IMR-90 (cell line): ENCODE data around the gene SNCA. TPM values are rescaled to one million over a fixed set of nuclear protein-coding genes. Genes with fewer than 3 reads are reported as not detected.

Source experiments
- ATAC-seq: fragments of 200-7000 bp; cut with Tn5 transposase; 2 replicates; pipeline ENCODE4 v1.9.1; 2020; ENCODE audit warnings: low read depth, mild to moderate bottlenecking, moderate library complexity
- BruUV-seq: library from RNA; stranded (reverse); fragments of 400-500 nt; replicated peaks from 2 replicates; lab custom pipeline; 2021; lab: Mats Ljungman, UMichigan
- CTCF ChIA-PET: fragments of 300-600 bp; formaldehyde crosslinking; extraction: SDS; loops from one replicate; lab custom pipeline; 2021; ENCODE audit warnings: antibody characterized with exemption; lab: Yijun Ruan, JAX
- POLR2A ChIA-PET: fragments of 300-600 bp; sonication (Branson Sonifier 250); formaldehyde crosslinking; loops from one replicate; lab custom pipeline; 2022; ENCODE audit warnings: antibody characterized with exemption; ENCODE audit not compliant: unreplicated experiment; lab: Charles Lee
- DNase-seq: peaks from one replicate; pipeline ENCODE4 v3.0.0; 2013
- H2AFZ ChIP-seq: replicated peaks from 2 replicates; pipeline ENCODE3; 2013; ENCODE audit warnings: low read length, mild to moderate bottlenecking; ENCODE audit not compliant: poor library complexity
- H2AK5ac ChIP-seq: 2 replicates; pipeline ENCODE4 v1.6.1; 2013; ENCODE audit warnings: low read depth, low read length, inconsistent platforms
- H2AK9ac ChIP-seq: replicated peaks from 2 replicates; pipeline ENCODE3; 2013; ENCODE audit warnings: mild to moderate bottlenecking, low read depth, low read length, moderate library complexity; ENCODE audit not compliant: poor library complexity
- H2BK120ac ChIP-seq: 2 replicates; pipeline ENCODE4 v1.6.1; 2013; ENCODE audit warnings: low read depth, low read length, inconsistent platforms
- H2BK15ac ChIP-seq: 3 replicates; pipeline ENCODE4 v1.6.1; 2013; ENCODE audit warnings: low read depth, low read length, inconsistent platforms
- H2BK20ac ChIP-seq: 2 replicates; pipeline ENCODE4 v1.6.1; 2013; ENCODE audit warnings: low read depth, mild to moderate bottlenecking, inconsistent platforms, low read length, moderate library complexity
- H2BK5ac ChIP-seq: 2 replicates; pipeline ENCODE4 v1.6.1; 2013; ENCODE audit warnings: mild to moderate bottlenecking, low read depth, low read length, inconsistent platforms; ENCODE audit not compliant: poor library complexity, severe bottlenecking
- H3K14ac ChIP-seq: replicated peaks from 2 replicates; pipeline ENCODE4 v1.6.1; 2013; ENCODE audit warnings: low read depth, low read length, inconsistent platforms
- H3K18ac ChIP-seq: 2 replicates; pipeline ENCODE4 v1.6.1; 2013; ENCODE audit warnings: low read depth, low read length, control low read depth
- H3K23ac ChIP-seq: 2 replicates; pipeline ENCODE4 v1.6.1; 2013; ENCODE audit warnings: low read depth, low read length, inconsistent platforms
- H3K27ac ChIP-seq: 2 replicates; pipeline ENCODE4 v1.5.1; 2013; ENCODE audit warnings: mild to moderate bottlenecking, control low read depth, low read length; ENCODE audit not compliant: insufficient read depth
- H3K27me3 ChIP-seq: 2 replicates; pipeline ENCODE4 v1.6.1; 2013; ENCODE audit warnings: low read length; ENCODE audit not compliant: control insufficient read depth, insufficient read depth
- H3K36me3 ChIP-seq: 2 replicates; pipeline ENCODE4 v1.6.1; 2013; ENCODE audit warnings: low read length, mixed read lengths; ENCODE audit not compliant: control insufficient read depth, insufficient read depth
- H3K4ac ChIP-seq: 2 replicates; pipeline ENCODE4 v1.6.1; 2013; ENCODE audit warnings: low read depth, low read length, inconsistent platforms
- H3K4me1 ChIP-seq: 2 replicates; pipeline ENCODE4 v1.6.1; 2013; ENCODE audit warnings: low read length, mixed read lengths; ENCODE audit not compliant: control insufficient read depth, insufficient read depth
- H3K4me2 ChIP-seq: 2 replicates; pipeline ENCODE4 v1.6.1; 2013; ENCODE audit warnings: low read depth, mild to moderate bottlenecking, control low read depth, low read length, moderate library complexity
- H3K4me3 ChIP-seq: 2 replicates; pipeline ENCODE4 v1.5.1; 2013; ENCODE audit warnings: low read depth, mild to moderate bottlenecking, control low read depth, low read length, moderate library complexity; ENCODE audit not compliant: insufficient read depth
- H3K56ac ChIP-seq: 2 replicates; pipeline ENCODE4 v1.6.1; 2013; ENCODE audit warnings: low read length, inconsistent platforms; ENCODE audit not compliant: insufficient read depth; ENCODE audit errors: extremely low read depth
- H3K79me1 ChIP-seq, 2 experiments: 2 replicates each; pipeline ENCODE4 v1.6.1; 2013; ENCODE audit warnings: low read length in 2 of 2, inconsistent platforms in 1 of 2, low read depth in 1 of 2
- H3K9ac ChIP-seq: 2 replicates; pipeline ENCODE4 v1.6.1; 2013; ENCODE audit warnings: low read depth, low read length, control low read depth
- H3K9me1 ChIP-seq: 2 replicates; pipeline ENCODE4 v1.6.1; 2013; ENCODE audit warnings: low read length, inconsistent platforms; ENCODE audit not compliant: insufficient read depth
- H3K9me3 ChIP-seq: 2 replicates; pipeline ENCODE4 v1.6.1; 2013; ENCODE audit warnings: low read length; ENCODE audit not compliant: control insufficient read depth, insufficient read depth
- H4K20me1 ChIP-seq: 2 replicates; pipeline ENCODE4 v1.6.1; 2013; ENCODE audit warnings: low read length, inconsistent platforms; ENCODE audit not compliant: insufficient read depth
- H4K5ac ChIP-seq: 2 replicates; pipeline ENCODE4 v1.6.1; 2013; ENCODE audit warnings: mild to moderate bottlenecking, low read depth, low read length, control low read depth
- H4K8ac ChIP-seq, 2 experiments: 2 replicates each; pipeline ENCODE4 v1.6.1; 2013; ENCODE audit warnings: low read depth in 2 of 2, low read length in 2 of 2, control low read depth in 1 of 2, inconsistent platforms in 1 of 2
- H4K91ac ChIP-seq: 2 replicates; pipeline ENCODE4 v1.6.1; 2013; ENCODE audit warnings: low read depth, low read length, inconsistent platforms; ENCODE audit not compliant: insufficient read depth
- BHLHE40 ChIP-seq: fragments of 150-350 bp; IDR thresholded peaks from 2 replicates; pipeline ENCODE4 v1.6.1; 2016; ENCODE audit warnings: mild to moderate bottlenecking, low read depth, low read length
- CHD1 ChIP-seq: IDR thresholded peaks from 2 replicates; pipeline ENCODE4 v1.6.1; 2012; ENCODE audit warnings: low read depth, low read length, improper control_type of control experiment
- NFE2L2 ChIP-seq: fragments of 150-350 bp; IDR thresholded peaks from 2 replicates; pipeline ENCODE4 v1.6.1; 2016; ENCODE audit warnings: low read depth, mild to moderate bottlenecking, low read length
- RAD21 ChIP-seq: IDR thresholded peaks from 2 replicates; pipeline ENCODE4 v1.6.1; 2012; ENCODE audit warnings: low read length, improper control_type of control experiment
- SMC3 ChIP-seq: fragments of 150-350 bp; IDR thresholded peaks from 2 replicates; pipeline ENCODE4 v1.6.1; 2016; ENCODE audit warnings: low read depth, mild to moderate bottlenecking, antibody characterized with exemption, low read length, moderate library complexity
- WGBS, 2 experiments: methylation state at CpG; one replicate each; pipeline versions ENCODE4 v1.1.5 to v1.1.7; 2013; ENCODE audit warnings: missing lambda C conversion rate in 2 of 2; ENCODE audit not compliant: insufficient read length in 1 of 2; ENCODE audit errors: extremely low coverage in 2 of 2; 5-methylcytosine and 5-hydroxymethylcytosine counted together
- dilution Hi-C: fragments of 300-500 bp; cut with HindIII; formaldehyde crosslinking; loops from one replicate; pipeline ENCODE4 v1.14.3; 2018; ENCODE audit warnings: low sequenced_read_pairs; ENCODE audit not compliant: unreplicated experiment
- in situ Hi-C: fragments of 300-500 bp; cut with MboI; formaldehyde crosslinking; loops from 3 replicates; pipeline ENCODE4 v1.14.3; 2019; ENCODE audit warnings: low sequenced_read_pairs, inconsistent platforms, mixed read lengths
- intact Hi-C: fragments of 100-400 bp; cut with micrococcal nuclease; formaldehyde crosslinking; loops from 2 replicates; pipeline ENCODE4 v1.10.0; 2022
- polyA plus RNA-seq, 3 experiments: library from polyadenylated mRNA; depleted of rRNA; stranded (reverse); fragments of >200 nt; gene quantifications; 2 replicates each; pipeline ENCODE4 v1.2.3, GENCODE V29; 2012; ENCODE audit warnings: low replicate concordance in 1 of 3
- total RNA-seq: library from RNA; depleted of rRNA; stranded (reverse); fragments of >200 nt; gene quantifications from 2 replicates; pipeline ENCODE4 v1.2.3, GENCODE V29; 2012
- TF ChIP-seq, protein P1 (sequence below): fragments of 150-350 bp; IDR thresholded peaks from 2 replicates; pipeline ENCODE4 v1.6.1; 2016; ENCODE audit warnings: low read depth, mild to moderate bottlenecking, low read length, moderate library complexity, borderline replicate concordance

SNCA gene
- total and polyA plus RNA-seq, 2 of the 4 experiments (the other 2 are of a cell fraction): 0.36 to 0.46 TPM

DNA sequence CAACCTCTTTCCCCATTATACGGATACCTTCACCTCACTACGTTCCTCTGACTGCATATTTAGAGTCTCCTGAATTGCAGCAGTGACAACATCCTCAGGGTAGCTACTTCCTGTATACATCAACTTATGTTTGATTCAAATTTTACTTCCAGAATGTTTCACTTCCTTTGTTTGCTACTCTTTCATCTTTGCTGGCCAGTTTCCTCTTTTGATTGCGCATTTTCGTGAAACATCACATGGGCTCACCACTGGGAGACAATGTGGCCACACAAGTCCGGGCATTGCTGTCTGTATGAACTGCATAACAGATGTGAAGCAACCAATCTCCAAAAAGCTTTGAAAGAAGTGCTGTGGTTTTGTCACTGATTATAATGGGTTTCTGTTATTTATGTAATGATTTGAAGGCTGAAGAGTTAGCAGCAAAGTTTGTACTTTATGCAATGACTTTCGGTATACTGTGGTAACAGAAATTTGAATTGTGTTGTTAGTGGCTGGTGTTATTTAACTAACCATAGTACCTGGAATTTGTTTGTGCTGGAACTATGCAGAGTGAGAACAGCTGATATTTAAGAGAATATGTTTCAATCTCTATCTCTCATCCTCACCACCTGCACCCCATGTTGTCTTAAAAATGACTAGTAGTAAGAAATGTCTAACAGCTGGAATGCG is 7.4 kb downstream of the SNCA start:
- Histone ChIP-seq H2AK5ac (no peak overlapping the region), H3K27ac (no peak overlapping the region), H3K18ac (no peak overlapping the region), H3K36me3 (no peaks in the 10 kb centered on the region), H2BK120ac (no peak overlapping the region), H3K4ac (no peak overlapping the region), H2BK20ac (no peak overlapping the region), H2AK9ac (no peak overlapping the region), H4K8ac (no peak overlapping the region), H2BK15ac (no peak overlapping the region), H4K20me1 (no peaks in the 10 kb centered on the region), H3K9ac (no peak overlapping the region), H3K9me1 (no peaks in the 10 kb centered on the region), H3K79me1 (no peaks in the 10 kb centered on the region), H3K9me3 (no peaks in the 10 kb centered on the region), H3K14ac (no peak overlapping the region), H3K4me3 (no peak overlapping the region), H4K5ac (no peak overlapping the region), H4K91ac (no peak overlapping the region), H3K4me2 (no peak overlapping the region), H3K27me3 (no peaks in the 10 kb centered on the region; the same call in 1 of the 2 replicates), H2BK5ac (no peak overlapping the region), H3K4me1 (no peaks in the 10 kb centered on the region), H3K56ac (no peak overlapping the region), H2AFZ (no peak overlapping the region), H3K23ac (no peak overlapping the region)
- WGBS, 2 experiments: 62% methylated on average over 2 of the region's 7 CpGs; no CpG with 5 or more reads in 1 of the 2 experiments
- in situ Hi-C loops: no loop called here
- ChIA-PET POLR2A (no interaction called here), CTCF (interaction anchor here (1.0 kb wide), 1 partner anchor 389 kb away, joined by 3 read pairs; no protein-coding TSS in a partner anchor)
- no peak for TF ChIP-seq SMC3
- no peak for TF ChIP-seq RAD21
- TF ChIP-seq CHD1: no peak
- TF ChIP-seq, protein P1, sequence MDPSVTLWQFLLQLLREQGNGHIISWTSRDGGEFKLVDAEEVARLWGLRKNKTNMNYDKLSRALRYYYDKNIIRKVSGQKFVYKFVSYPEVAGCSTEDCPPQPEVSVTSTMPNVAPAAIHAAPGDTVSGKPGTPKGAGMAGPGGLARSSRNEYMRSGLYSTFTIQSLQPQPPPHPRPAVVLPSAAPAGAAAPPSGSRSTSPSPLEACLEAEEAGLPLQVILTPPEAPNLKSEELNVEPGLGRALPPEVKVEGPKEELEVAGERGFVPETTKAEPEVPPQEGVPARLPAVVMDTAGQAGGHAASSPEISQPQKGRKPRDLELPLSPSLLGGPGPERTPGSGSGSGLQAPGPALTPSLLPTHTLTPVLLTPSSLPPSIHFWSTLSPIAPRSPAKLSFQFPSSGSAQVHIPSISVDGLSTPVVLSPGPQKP: no peak
- no peak for TF ChIP-seq BHLHE40
- no peak for TF ChIP-seq NFE2L2
- BruUV-seq: no TSS peak
- dilution Hi-C loops: no loop called here
- DNase-seq (no peak), ATAC-seq (no peak)
- intact Hi-C loops: no loop called here
